ENCODE results near the gene PTRHD1. TPM values are rescaled to one million over a fixed set of nuclear protein-coding genes. Genes with fewer than 3 reads are reported as not detected.

The PTRHD1 gene
- total and polyA plus RNA-seq, 2 of the 8 experiments (the other 6 are each of a cell fraction or from before 2014, with no cell fraction given) = 46.2 to 91.9 TPM

GRCh38 chr2:24742730-24743129 is 50.5 kb downstream of the PTRHD1 start:
- Histone ChIP-seq H4K5ac (ENCODE audit: insufficient read length, low read depth, low read length) (no peak overlapping the region), H3K18ac (ENCODE audit: extremely low read depth, low read length) (no peak overlapping the region), H3K4ac (replicated peaks; ENCODE audit: insufficient read length, low read depth, low read length) (no peak overlapping the region), H4K91ac (replicated peaks; ENCODE audit: insufficient read length, low read length) (no peak overlapping the region), H2BK12ac (ENCODE audit: low read depth, low read length) (no peak overlapping the region), H2AK5ac (ENCODE audit: low read depth, low read length) (no peak overlapping the region), H3K27me3 (replicated peaks in 1 of 4; ENCODE audit: control insufficient read depth in 3 of 4, extremely low read depth in 1 of 4, insufficient read depth in 3 of 4, low read length in 3 of 4) (no peaks in the 10 kb centered on the region), H2AFZ (ENCODE audit: low read length) (no peak overlapping the region), H3K23me2 (ENCODE audit: low read depth, low read length) (no peaks in the 10 kb centered on the region), H3K4me2 (ENCODE audit: insufficient read depth in 1 of 2, low read depth in 2 of 2, low read length in 2 of 2) (no peak overlapping the region), H3K56ac (replicated peaks; ENCODE audit: insufficient read length, low read depth, low read length) (no peak overlapping the region), H4K8ac (ENCODE audit: extremely low read depth, insufficient read depth, low read length) (no peak overlapping the region), H3K9ac (replicated peaks in 1 of 4; ENCODE audit: extremely low read depth in 1 of 4, low read depth in 3 of 4, low read length in 3 of 4) (no peak overlapping the region), H3K9me3 (ENCODE audit: insufficient read depth in 2 of 2, low read depth in 1 of 2, low read length in 1 of 2) (no peaks in the 10 kb centered on the region), H2BK15ac (ENCODE audit: low read length) (no peak overlapping the region), H3K79me2 (ENCODE audit: control insufficient read depth in 1 of 2, insufficient read depth in 2 of 2, low read length in 2 of 2) (no peaks in the 10 kb centered on the region), H2BK5ac (ENCODE audit: low read depth, low read length) (no peak overlapping the region), H3K79me1 (ENCODE audit: low read depth, low read length) (no peaks in the 10 kb centered on the region), H3K36me3 (ENCODE audit: control insufficient read depth in 2 of 4, insufficient read depth in 4 of 4, low read length in 3 of 4) (peaks cover 0 to 5% (median 2%) of the 10 kb centered on the region in 4 experiments; a peak in 3 of 8 replicates), H4K20me1 (replicated peaks in 1 of 2; ENCODE audit: control insufficient read depth in 1 of 2, insufficient read depth in 2 of 2, low read length in 2 of 2) (no peaks in the 10 kb centered on the region), H3K4me1 (replicated peaks in 1 of 4; ENCODE audit: control insufficient read depth in 3 of 4, insufficient read depth in 4 of 4, low read length in 3 of 4) (no peaks in the 10 kb centered on the region), H3K14ac (ENCODE audit: insufficient read length) (no peak overlapping the region), H3K4me3 (ENCODE audit: extremely low read depth in 1 of 4, insufficient read depth in 2 of 4, low read depth in 3 of 4, low read length in 4 of 4) (no peak overlapping the region), H3K23ac (ENCODE audit: insufficient read length) (no peak overlapping the region), H3K27ac (ENCODE audit: low read depth, low read length) (no peak overlapping the region), H2BK120ac (replicated peaks; ENCODE audit: low read depth, low read length) (no peak overlapping the region), H2BK20ac (ENCODE audit: low read length) (no peak overlapping the region)
- CTCF ChIA-PET (ENCODE audit: partially characterized antibody) = interaction anchor here (1.1 to 1.2 kb wide), 2 partner anchors 8 to 150 kb away, joined by 3 read pairs; no protein-coding TSS in a partner anchor
- DNase-seq (ENCODE audit: low read depth in 1 of 2, low spot score in 2 of 2) (no peak), FAIRE-seq (no peak)
- WGBS, 2 experiments (ENCODE audit: extremely low coverage in 1 of 2, insufficient coverage in 1 of 2, insufficient read length in 1 of 2, insufficient replicate concordance in 2 of 2, low coverage in 1 of 2, low lambda C conversion rate in 2 of 2, missing lambda C conversion rate in 1 of 2) = 93% methylated on average over 1 of the region's 1 CpG; no CpG with 5 or more reads in 1 of the 2 experiments
- POLR2A ChIA-PET (ENCODE audit: partially characterized antibody) = no interaction called here
- no peak for TF ChIP-seq GABPA (IDR thresholded peaks at IDR 0.05; ENCODE audit: borderline replicate concordance, insufficient read depth, low read length)
- no peak for TF ChIP-seq SIRT6 (IDR thresholded peaks at IDR 0.05; ENCODE audit: low read length)
- no peak for TF ChIP-seq PHF8 (conservative IDR thresholded peaks at IDR 0.05; ENCODE audit: low read depth, low read length)
- no peak for TF ChIP-seq CTCF (IDR thresholded peaks at IDR 0.05; ENCODE audit: control extremely low read depth in 1 of 3, insufficient read depth in 1 of 3, low read depth in 1 of 3, low read length in 3 of 3)
- TF ChIP-seq MAFK (IDR thresholded peaks at IDR 0.05; ENCODE audit: low read depth, low read length) = no peak
- TF ChIP-seq ASH2L (IDR thresholded peaks at IDR 0.05; ENCODE audit: low read length) = no peak
- no peak for TF ChIP-seq RAD21 (IDR thresholded peaks at IDR 0.05 in 1 of 2, conservative IDR thresholded peaks at IDR 0.05 in 1 of 2; ENCODE audit: low read depth in 2 of 2, low read length in 2 of 2)
